GM19452 (cell line): ENCODE results near the gene AHI1.
"Not testable (repeated sequence)": the region's sequence is repeated elsewhere in the genome, so short reads cannot be mapped to it uniquely, and the experiment has no call there.

ENCODE experiments used
- ATAC-seq: cut with Tn5 transposase; IDR thresholded peaks from one replicate; pipeline ENCODE4 v1.9.1; 2021; ENCODE audit not compliant: unreplicated experiment

Gene AHI1

DNA sequence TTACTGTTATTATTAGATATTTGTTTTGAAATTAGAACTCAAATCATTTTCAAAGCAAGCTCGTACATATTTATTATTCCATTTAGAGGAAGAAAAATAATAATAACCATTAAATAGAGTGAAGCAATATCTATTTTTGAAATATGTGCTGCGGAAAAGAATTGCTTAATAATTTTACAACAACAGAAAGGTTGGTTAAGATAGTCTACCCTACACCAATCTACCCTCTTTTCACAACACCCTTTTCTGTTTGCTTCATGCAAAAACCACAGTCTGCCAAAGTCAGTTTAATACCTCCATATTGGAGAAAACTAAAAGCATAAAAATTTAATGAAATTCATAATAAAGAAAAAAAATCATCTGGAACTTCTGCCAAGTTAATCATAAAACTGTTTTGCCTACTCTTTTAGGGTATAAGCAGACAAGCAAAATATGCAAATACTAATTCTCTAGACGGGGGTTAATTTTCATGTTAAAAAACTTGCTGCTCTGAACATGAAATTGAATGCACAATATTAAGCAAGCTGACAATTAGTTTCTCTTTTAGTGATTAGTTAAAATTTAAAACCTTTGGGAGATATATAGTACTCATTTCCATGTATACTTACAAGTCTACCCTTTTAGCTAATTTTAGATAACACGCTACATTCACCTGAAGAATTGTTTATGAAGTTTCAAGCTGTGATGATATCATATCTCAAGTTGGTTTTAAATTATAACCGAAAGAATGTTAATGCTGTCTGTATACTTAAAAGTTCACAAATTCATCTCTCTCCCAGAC lies 100.2 kb downstream of the AHI1 start:
- no peak for ATAC-seq

GRCh38 chr6:135395136-135395535 lies 102.4 kb downstream of the AHI1 start:
- ATAC-seq: no peak

DNA sequence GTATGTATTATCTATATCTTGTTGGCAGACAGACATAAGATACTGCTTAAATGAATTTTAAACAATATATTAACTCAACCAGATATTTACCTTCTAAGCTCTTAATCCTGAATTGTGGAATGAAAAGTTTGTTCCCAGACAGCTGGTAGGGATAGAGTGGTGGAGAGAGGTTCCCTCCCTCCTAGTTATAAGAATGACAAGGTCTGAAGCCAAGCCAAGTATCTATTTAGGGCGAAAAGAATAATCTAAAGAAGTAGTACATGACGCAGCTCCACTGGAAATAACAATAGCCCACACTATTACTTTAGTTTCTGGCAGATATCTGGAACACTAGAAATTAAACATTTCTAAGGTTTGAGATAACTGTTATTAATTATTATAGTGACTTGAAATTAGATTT lies 104.3 kb downstream of the AHI1 start:
- no peak for ATAC-seq

DNA sequence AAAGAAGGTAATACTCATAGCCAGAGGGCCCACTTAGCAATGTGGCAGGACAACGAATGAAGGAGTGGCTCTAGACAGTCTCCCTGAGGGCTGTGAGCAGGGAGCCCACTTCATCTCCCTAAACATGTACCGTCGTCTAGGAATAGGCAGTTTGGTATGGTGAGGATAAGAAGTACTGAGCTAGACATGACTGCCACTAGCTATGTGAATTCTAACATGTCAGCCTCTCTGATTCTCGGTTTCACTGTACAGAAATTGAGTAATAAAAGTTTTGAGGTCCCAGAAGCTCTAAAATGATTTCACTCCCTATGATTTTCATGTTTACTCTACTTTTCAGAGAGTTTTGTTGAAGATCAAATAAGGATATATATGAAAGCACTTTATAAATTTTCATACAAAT lies 107.1 kb downstream of the AHI1 start:
- ATAC-seq: no peak

GRCh38 chr6:135385299-135385698 lies 112.2 kb downstream of the AHI1 start:
- ATAC-seq: no peak

DNA sequence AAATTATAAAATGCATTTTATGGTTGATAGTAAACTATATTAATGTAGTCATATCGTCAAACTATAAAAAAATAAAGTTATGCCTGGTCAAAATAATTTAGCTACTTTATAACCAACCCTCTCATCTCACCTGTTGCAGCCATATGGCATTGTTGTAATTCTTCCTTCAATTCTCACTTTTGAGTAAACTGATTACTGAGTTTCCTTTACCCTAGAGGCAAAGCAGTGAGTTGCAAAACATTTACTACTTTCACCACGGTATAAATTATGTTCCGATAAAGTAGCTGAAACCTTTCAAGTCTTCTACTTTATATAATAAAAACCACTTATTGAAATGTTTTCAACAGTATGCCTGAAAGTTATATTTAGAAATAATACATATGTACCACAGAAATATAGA lies 113.8 kb downstream of the AHI1 start:
- ATAC-seq: no peak

- no peak for ATAC-seq
These were observed 114.2 kb downstream of the AHI1 start for GRCh38 chr6:135383301-135383700.

DNA sequence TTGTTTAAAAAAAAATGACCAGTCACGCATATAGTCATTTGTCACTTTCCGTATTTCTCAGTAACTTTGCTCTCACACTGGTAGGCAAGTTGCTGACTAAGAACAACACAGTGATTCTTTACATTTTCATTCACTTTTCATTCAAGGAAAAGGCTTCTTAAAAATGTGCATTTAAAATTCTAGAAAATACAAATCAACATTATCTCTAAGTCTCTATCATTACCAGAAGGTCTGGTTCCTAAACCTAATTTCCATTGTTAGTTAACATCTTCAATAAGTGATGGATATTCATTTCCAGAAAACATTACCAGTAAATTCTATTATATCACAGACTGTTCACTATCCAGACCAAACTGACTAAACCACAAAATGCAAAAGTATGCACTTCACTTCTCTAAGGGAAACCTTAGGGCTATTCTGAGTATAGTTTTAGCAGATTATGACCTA lies 115.3 kb downstream of the AHI1 start:
- ATAC-seq: peak; percentile 86

GRCh38 chr6:135380793-135381192 lies 116.7 kb downstream of the AHI1 start:
- ATAC-seq: no peak

- no peak for ATAC-seq
These were observed 117.9 kb downstream of the AHI1 start for GRCh38 chr6:135379647-135380046.

DNA sequence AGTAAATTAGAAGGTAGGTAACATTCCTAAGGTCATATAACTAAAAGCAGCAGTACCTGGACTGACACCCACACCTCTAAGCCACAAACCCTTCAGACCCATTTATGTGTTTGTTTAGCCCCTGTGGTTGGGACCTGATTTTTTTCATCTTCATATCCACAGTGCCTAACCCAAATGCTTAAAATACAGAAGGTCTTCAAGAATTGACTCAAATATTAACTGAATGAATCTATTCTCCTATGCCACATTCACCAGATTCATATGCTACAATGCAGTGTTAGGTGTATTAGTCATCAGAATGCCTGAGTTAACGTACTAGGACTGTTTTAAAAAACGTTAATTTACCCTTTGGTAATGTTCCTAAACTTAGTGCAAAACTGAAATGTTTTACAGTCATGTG lies 124.8 kb downstream of the AHI1 start:
- ATAC-seq: no peak

DNA sequence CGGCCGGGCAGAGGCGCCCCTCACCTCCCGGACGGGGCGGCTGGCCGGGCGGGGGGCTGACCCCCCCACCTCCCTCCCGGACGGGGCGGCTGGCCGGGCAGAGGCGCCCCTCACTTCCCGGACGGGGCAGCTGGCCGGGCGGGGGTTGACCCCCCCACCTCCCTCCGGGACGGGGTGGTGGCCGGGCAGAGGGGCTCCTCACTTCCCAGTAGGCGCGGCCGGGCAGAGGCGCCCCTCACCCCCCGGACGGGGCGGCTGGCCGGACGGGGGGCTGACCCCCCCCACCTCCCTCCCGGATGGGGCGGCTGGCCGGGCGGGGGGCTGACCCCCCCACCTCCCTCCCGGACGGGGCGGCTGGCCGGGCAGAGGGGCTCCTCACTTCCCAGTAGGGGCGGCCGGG lies 133.9 kb downstream of the AHI1 start:
- ATAC-seq: not testable (repeated sequence)

- no peak for ATAC-seq
These were observed 135.4 kb downstream of the AHI1 start for GRCh38 chr6:135362124-135362523.

DNA sequence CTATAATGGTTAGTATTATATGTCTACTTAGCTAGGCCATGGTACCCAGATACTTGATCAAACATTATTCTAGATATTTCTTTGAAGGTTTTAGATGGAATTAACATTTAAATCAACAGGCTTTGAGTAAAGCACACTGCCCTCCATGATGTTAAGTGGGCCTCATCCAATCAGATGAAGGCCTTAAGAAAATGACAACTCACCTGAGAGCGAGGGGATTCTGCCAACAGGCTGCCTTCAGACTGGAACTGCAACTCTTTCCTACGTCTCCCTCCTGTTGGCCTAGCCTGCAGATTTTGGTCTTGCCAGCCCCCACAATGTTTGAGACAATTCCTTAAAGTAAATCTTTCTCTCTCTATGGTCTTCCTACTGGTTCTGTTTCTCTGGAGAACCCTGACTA lies 137.3 kb downstream of the AHI1 start:
- no peak for ATAC-seq

- no peak for ATAC-seq
These were observed 138.6 kb downstream of the AHI1 start for GRCh38 chr6:135358985-135359384.

DNA sequence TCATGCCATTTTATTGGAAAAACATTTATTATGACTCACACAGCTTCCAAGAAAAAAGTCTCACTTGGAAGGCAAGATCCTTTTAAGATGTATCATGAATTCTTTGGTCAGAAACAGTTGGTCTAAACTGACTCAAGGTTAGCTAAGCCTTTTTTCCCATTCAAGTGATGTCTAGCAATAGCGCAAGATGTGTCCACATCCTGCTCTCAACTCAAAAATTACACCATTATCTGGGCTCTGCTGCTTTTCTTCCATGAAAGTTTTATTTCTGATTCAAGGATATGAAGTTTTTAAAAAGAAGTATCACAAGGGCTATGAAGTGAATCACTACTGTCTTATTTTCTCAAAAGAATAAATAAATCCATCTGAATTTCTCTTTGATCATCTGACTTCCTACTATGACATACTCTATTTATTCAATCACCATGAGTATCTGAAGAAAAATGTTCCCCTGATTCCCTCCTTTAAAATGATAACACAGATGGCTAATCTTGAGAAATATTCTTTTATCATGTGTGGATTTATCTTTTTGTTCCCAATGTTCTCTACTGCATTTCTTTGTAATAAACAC lies 139.2 kb downstream of the AHI1 start:
- ATAC-seq: no peak

- no peak for ATAC-seq
These were observed 143.1 kb downstream of the AHI1 start for GRCh38 chr6:135354407-135354806.

- ATAC-seq: no peak
These were observed 144.4 kb downstream of the AHI1 start for GRCh38 chr6:135353113-135353512.

DNA sequence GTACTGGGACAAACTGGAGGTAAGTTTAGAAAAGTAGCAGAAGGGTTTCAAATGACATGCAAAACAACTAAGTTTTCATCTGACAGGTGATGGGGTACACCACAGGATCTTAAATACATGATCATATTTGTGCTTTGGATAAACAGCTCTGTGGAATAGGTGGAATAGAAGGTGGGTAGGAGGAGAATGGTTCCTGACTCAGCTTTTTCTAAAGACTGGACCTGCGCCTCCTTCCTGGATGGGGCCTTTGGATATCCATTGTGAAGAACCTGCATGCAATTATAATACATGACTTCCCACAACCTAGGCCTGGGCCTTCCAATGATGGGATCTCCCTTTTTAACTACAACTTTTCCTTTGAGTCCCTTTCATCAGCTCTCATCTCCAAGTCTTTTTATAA lies 145.9 kb downstream of the AHI1 start:
- no peak for ATAC-seq

- no peak for ATAC-seq
These were observed 149.7 kb downstream of the AHI1 start for GRCh38 chr6:135347887-135348286.

DNA sequence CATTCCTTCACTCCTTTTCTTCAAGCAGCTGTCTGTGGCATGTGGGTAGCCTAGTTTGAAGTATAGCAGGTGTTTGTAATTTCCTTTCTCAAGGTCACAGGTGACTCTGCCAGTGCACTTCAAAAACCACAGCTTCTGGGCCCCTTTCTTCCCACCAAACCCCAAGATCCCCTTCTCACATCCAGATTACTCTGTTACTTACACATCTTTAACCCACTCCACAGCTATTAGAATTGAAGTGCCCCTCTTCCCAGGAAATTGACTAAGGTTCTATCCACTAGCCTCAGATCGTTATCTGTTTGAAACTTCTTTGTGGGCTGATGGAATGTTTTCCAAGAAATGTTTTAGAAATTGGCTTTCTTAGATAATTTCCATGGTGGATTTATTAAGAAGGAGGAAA lies 150.8 kb downstream of the AHI1 start:
- no peak for ATAC-seq

DNA sequence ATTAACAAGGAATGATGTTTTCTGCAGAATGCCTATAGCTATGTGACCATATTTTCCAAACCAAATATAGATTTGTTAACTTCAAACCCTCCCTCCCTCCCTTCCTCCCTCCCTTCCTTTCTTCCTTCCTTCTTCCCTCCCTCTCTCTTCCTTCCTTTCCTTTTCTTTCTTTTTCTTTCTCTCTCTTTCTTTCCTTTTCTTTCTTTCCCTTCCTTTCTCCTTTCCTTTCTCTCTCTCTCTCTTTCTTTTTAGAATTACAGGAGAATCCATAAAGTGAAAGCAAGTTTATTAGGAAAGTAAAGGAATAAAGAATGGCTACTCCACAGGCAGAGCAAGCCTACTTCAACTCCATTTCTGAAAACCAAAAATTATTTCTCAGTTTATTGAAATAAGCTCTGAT lies 153.0 kb downstream of the AHI1 start:
- no peak for ATAC-seq

DNA sequence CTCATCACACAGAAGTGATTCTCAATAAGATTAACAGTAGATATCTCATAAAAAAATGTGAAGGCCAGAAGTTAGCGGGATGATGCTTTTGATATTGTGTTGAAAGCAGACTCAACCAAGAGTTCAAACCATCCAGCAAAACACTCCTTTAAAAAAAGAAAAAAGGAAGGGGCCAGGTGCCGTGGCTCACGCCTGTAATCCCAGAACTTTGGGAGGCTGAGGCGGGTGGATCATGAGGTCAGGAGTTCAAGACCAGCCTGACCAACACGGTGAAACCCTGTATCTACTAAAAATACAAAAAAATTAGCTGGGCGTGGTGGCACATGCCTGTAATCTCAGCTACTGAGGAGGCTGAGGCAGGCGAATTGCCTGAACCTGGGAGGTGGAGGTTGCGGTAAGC lies 157.6 kb downstream of the AHI1 start:
- ATAC-seq: not testable (repeated sequence)
